ENCODE data around the gene USP6NL. TPM values are rescaled to one million over a fixed set of nuclear protein-coding genes. Genes with fewer than 3 reads are reported as not detected.

The USP6NL gene
- total RNA-seq = 21.6 TPM
- long read RNA-seq, full-length matches to known transcripts = 18 of 31 reads
- long read RNA-seq, partial matches to known transcripts = 6 of 31 reads
- long read RNA-seq, other reads (novel, unspliced or antisense) = 7 of 31 reads

GRCh38 chr10:11611248-11612020 is at the start of gene USP6NL:
TSS of gene USP6NL (minus strand) at chr10:11611650. CDS start at chr10:11597634, 14,016 bp downstream.
- H3K27me3 ChIP-seq = no peaks in the 10 kb centered on the region
- peak; percentile 98 for ATAC-seq
- H3K27ac ChIP-seq = peak within 1 kb of the TSS; percentile 88
- TF ChIP-seq, protein P1, sequence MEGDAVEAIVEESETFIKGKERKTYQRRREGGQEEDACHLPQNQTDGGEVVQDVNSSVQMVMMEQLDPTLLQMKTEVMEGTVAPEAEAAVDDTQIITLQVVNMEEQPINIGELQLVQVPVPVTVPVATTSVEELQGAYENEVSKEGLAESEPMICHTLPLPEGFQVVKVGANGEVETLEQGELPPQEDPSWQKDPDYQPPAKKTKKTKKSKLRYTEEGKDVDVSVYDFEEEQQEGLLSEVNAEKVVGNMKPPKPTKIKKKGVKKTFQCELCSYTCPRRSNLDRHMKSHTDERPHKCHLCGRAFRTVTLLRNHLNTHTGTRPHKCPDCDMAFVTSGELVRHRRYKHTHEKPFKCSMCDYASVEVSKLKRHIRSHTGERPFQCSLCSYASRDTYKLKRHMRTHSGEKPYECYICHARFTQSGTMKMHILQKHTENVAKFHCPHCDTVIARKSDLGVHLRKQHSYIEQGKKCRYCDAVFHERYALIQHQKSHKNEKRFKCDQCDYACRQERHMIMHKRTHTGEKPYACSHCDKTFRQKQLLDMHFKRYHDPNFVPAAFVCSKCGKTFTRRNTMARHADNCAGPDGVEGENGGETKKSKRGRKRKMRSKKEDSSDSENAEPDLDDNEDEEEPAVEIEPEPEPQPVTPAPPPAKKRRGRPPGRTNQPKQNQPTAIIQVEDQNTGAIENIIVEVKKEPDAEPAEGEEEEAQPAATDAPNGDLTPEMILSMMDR (IDR thresholded peaks at IDR 0.05) = no peak
- peak; percentile 96 for DNase-seq
- H3K9me3 ChIP-seq = no peaks in the 10 kb centered on the region
- no peaks in the 10 kb centered on the region for H3K36me3 ChIP-seq
- peaks cover 14% of the 10 kb centered on the region for H3K4me1 ChIP-seq
- peak within 1 kb of the TSS; percentile 74 for H3K4me3 ChIP-seq
- intact Hi-C loops (cut with DNase I) = no loop called here

- Histone ChIP-seq H3K4me3 (no peak overlapping the region), H3K27me3 (no peaks in the 10 kb centered on the region), H3K36me3 (no peaks in the 10 kb centered on the region), H3K4me1 (no peaks in the 10 kb centered on the region), H3K27ac (no peak overlapping the region), H3K9me3 (no peaks in the 10 kb centered on the region)
- ATAC-seq (peak; percentile 64), DNase-seq (no peak)
- intact Hi-C loops (cut with DNase I) = no loop called here
- TF ChIP-seq, protein P1 (IDR thresholded peaks at IDR 0.05) = no peak
Observed at GRCh38 chr10:11658801-11659368, 47.4 kb upstream of the USP6NL start.

DNA sequence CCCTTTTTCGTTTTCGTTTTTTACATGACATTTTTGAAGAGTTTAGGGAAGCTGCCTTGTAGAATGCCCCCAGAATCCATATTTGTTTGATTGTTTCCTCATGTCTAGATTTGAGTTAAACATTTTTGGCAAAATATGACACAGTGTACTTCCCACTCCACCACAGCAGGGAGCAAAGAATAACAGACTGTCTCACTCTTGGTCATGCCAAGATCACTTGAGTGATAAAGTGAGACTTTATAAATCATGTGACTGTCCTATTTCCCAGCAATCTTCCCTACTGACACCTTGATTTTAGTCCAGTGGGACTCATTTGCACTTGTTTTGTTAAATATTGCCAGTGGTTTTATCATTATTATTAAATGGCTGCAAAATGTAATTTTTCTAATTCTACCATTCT is 44.4 kb upstream of the USP6NL start:
- H3K4me3 ChIP-seq = no peak overlapping the region
- DNase-seq (no peak), ATAC-seq (no peak)
- H3K27me3 ChIP-seq = no peaks in the 10 kb centered on the region
- intact Hi-C loops (cut with DNase I) = no loop called here
- H3K27ac ChIP-seq = no peak overlapping the region
- no peaks in the 10 kb centered on the region for H3K4me1 ChIP-seq
- TF ChIP-seq, protein P1 (IDR thresholded peaks at IDR 0.05) = no peak
- no peaks in the 10 kb centered on the region for H3K36me3 ChIP-seq
- H3K9me3 ChIP-seq = no peaks in the 10 kb centered on the region

GRCh38 chr10:11654659-11655058 is 43.2 kb upstream of the USP6NL start:
- DNase-seq = no peak
- Histone ChIP-seq H3K27ac (no peak overlapping the region), H3K36me3 (no peaks in the 10 kb centered on the region), H3K27me3 (no peaks in the 10 kb centered on the region), H3K9me3 (no peaks in the 10 kb centered on the region), H3K4me1 (no peaks in the 10 kb centered on the region), H3K4me3 (no peak overlapping the region)
- TF ChIP-seq, protein P1 (IDR thresholded peaks at IDR 0.05) = no peak
- intact Hi-C loops (cut with DNase I) = no loop called here
- no peak for ATAC-seq

GRCh38 chr10:11653758-11654471 is 42.5 kb upstream of the USP6NL start:
- ATAC-seq (no peak), DNase-seq (no peak)
- no peak overlapping the region for H3K27ac ChIP-seq
- intact Hi-C loops (cut with DNase I) = no loop called here
- H3K9me3 ChIP-seq = no peaks in the 10 kb centered on the region
- H3K4me1 ChIP-seq = no peaks in the 10 kb centered on the region
- no peak overlapping the region for H3K4me3 ChIP-seq
- H3K27me3 ChIP-seq = no peaks in the 10 kb centered on the region
- TF ChIP-seq, protein P1 (IDR thresholded peaks at IDR 0.05) = no peak
- no peaks in the 10 kb centered on the region for H3K36me3 ChIP-seq

Data from upper lobe of right lung (tissue), 1 donor.